Measurements from ENCODE around the gene ANGEL1. TPM values are rescaled to one million over a fixed set of nuclear protein-coding genes. Genes with fewer than 3 reads are reported as not detected.

Gene ANGEL1
- total and polyA plus RNA-seq, 2 experiments from 2014 or later: 11.0 to 15.3 TPM

GRCh38 chr14:76830556-76830955 lies 17.9 kb upstream of the ANGEL1 start:
- no peaks in the 10 kb centered on the region for H3K79me2 ChIP-seq
- H3K27ac ChIP-seq: no peak overlapping the region
- no peaks in the 10 kb centered on the region for H4K20me1 ChIP-seq (ENCODE audit: insufficient read depth, poor library complexity, severe bottlenecking)
- H3K4me2 ChIP-seq: no peak overlapping the region
- no peak for DNase-seq (ENCODE audit: low spot score)
- no peaks in the 10 kb centered on the region for H3K9me3 ChIP-seq (ENCODE audit: low read depth)
- WGBS (ENCODE audit: low lambda C conversion rate, missing lambda C conversion rate): 96% methylated on average over 4 of the region's 4 CpGs
- H3K27me3 ChIP-seq: no peaks in the 10 kb centered on the region
- no peaks in the 10 kb centered on the region for H3K9me2 ChIP-seq (replicated peaks; ENCODE audit: insufficient read depth)
- no peak for TF ChIP-seq CTCF (IDR thresholded peaks at IDR 0.05; ENCODE audit: poor library complexity)
- no peak for TF ChIP-seq EZH2 (IDR thresholded peaks at IDR 0.05; ENCODE audit: borderline replicate concordance)
- no peak for TF ChIP-seq EZH2phosphoT487 (IDR thresholded peaks at IDR 0.05; ENCODE audit: low read depth, severe bottlenecking, unreplicated experiment)
- H3K36me3 ChIP-seq (replicated peaks; ENCODE audit: insufficient read depth, low read depth): no peaks in the 10 kb centered on the region
- H3K4me3 ChIP-seq: no peak overlapping the region
- no peak overlapping the region for H2AFZ ChIP-seq
- H3K4me1 ChIP-seq (ENCODE audit: insufficient read depth): no peaks in the 10 kb centered on the region

- no peaks in the 10 kb centered on the region for H3K9me3 ChIP-seq (ENCODE audit: low read depth)
- H3K4me2 ChIP-seq: no peak overlapping the region
- H3K4me3 ChIP-seq: no peak overlapping the region
- no peak for TF ChIP-seq EZH2 (IDR thresholded peaks at IDR 0.05; ENCODE audit: borderline replicate concordance)
- no peak for TF ChIP-seq CTCF (IDR thresholded peaks at IDR 0.05; ENCODE audit: poor library complexity)
- TF ChIP-seq EZH2phosphoT487 (IDR thresholded peaks at IDR 0.05; ENCODE audit: low read depth, severe bottlenecking, unreplicated experiment): no peak
- H3K9me2 ChIP-seq (replicated peaks; ENCODE audit: insufficient read depth): no peaks in the 10 kb centered on the region
- no peaks in the 10 kb centered on the region for H3K27me3 ChIP-seq
- H4K20me1 ChIP-seq (ENCODE audit: insufficient read depth, poor library complexity, severe bottlenecking): no peaks in the 10 kb centered on the region
- H3K36me3 ChIP-seq (replicated peaks; ENCODE audit: insufficient read depth, low read depth): no peaks in the 10 kb centered on the region
- DNase-seq (ENCODE audit: low spot score): no peak
- no peak overlapping the region for H3K27ac ChIP-seq
- no peaks in the 10 kb centered on the region for H3K4me1 ChIP-seq (ENCODE audit: insufficient read depth)
- WGBS (ENCODE audit: low lambda C conversion rate, missing lambda C conversion rate): 73% methylated on average over 7 of the region's 7 CpGs
- H2AFZ ChIP-seq: no peak overlapping the region
- no peaks in the 10 kb centered on the region for H3K79me2 ChIP-seq
These were observed 17.2 kb upstream of the ANGEL1 start for GRCh38 chr14:76829650-76830421.

- no peak overlapping the region for H3K4me3 ChIP-seq
- H3K9me3 ChIP-seq (ENCODE audit: low read depth): no peaks in the 10 kb centered on the region
- no peak overlapping the region for H3K27ac ChIP-seq
- 61% methylated on average over 3 of the region's 3 CpGs for WGBS (ENCODE audit: low lambda C conversion rate, missing lambda C conversion rate)
- no peak overlapping the region for H3K4me2 ChIP-seq
- no peak overlapping the region for H2AFZ ChIP-seq
- TF ChIP-seq CTCF (IDR thresholded peaks at IDR 0.05; ENCODE audit: poor library complexity) (no peak), EZH2 (IDR thresholded peaks at IDR 0.05; ENCODE audit: borderline replicate concordance) (no peak), EZH2phosphoT487 (IDR thresholded peaks at IDR 0.05; ENCODE audit: low read depth, severe bottlenecking, unreplicated experiment) (no peak)
- no peaks in the 10 kb centered on the region for H3K9me2 ChIP-seq (replicated peaks; ENCODE audit: insufficient read depth)
- no peaks in the 10 kb centered on the region for H3K27me3 ChIP-seq
- DNase-seq (ENCODE audit: low spot score): no peak
- H4K20me1 ChIP-seq (ENCODE audit: insufficient read depth, poor library complexity, severe bottlenecking): no peaks in the 10 kb centered on the region
- no peaks in the 10 kb centered on the region for H3K4me1 ChIP-seq (ENCODE audit: insufficient read depth)
- H3K79me2 ChIP-seq: no peaks in the 10 kb centered on the region
- no peaks in the 10 kb centered on the region for H3K36me3 ChIP-seq (replicated peaks; ENCODE audit: insufficient read depth, low read depth)
These were observed 16.3 kb upstream of the ANGEL1 start for GRCh38 chr14:76829013-76829365.
